Fibroblast of upper back skin (primary cell): ENCODE data around the gene LOXHD1.

Experiments
- DNase-seq: peaks from one replicate; pipeline ENCODE4 v3.0.0-alpha.2; 2013

Gene LOXHD1

DNA sequence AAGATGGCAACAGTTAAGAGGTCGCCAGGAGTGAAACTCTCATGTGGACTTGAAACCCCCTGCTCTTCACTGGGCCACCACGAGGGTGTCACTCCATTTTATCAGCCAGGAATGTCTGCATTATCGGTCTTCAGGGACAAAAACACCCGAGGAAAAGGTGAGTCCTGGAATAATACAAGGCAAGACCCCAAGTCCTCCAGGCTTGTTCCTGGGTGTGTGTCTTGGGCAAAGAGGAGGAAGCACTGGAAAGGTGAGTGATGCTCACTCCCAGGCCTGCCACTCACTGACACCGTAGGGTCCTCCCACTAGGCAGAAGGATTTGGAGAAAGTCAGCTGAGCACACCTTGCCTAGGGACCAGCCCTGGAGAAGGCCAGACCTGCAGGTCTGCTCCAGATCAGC lies 86.9 kb downstream of the LOXHD1 start:
- DNase-seq, result no peak

DNA sequence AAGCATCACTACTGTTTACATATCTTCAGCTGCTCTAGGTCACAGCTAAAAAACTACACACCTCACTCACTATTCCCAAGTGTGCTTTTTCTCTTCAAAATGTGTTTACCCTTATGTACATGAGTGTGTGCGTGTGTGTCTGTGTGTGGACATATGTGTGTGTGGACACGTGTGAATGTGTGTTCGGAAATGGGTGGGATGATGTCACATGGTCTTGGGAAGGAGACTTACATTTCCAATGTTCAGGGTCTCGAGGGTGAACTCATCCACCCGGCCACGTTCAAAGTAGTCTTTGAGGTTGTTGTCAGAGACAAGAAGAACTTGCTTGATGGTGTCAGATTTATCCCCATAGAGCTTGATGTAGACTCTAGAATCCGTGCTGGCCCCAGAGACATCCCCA lies 87.8 kb downstream of the LOXHD1 start:
- no peak for DNase-seq

DNA sequence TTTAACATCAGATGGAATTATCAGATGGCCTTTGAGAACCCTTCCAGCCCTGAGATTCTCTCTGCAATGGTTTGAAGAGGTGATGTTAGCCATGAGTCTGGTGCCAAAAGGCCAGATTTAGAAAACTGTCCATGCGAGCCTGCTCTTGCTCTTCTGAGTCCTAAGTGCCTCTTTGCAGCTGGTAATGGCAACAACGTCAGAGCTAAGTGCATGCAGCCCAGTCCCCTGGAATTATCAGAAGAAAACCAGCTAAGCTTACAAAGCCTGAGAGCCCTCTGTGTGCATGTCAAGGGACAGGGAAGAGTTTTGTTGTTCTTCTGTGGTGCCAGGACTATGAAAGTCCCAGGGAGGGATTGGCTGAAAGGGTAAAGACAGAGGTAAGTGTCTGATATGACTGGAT lies 89.8 kb downstream of the LOXHD1 start:
- DNase-seq, result no peak

DNA sequence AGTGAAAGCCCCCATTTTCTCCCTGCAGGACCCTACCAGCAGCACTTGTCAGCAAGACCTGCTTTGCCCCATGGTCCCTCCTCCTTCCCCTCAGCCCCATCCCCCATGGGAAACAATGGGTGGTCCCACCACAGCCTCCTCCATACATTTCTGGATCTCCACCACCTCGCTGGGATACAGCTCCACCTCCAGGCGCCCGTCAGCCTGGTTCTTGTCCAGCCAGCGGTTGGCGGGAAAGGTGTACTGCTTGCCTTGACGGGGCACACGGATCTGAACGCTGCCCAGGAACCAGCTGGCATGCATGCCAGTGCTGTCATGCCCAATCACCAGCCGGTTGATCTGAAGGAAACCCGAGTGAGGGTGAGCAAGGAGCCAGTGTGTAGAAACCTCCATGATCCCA lies 90.9 kb downstream of the LOXHD1 start:
- no peak for DNase-seq

DNA sequence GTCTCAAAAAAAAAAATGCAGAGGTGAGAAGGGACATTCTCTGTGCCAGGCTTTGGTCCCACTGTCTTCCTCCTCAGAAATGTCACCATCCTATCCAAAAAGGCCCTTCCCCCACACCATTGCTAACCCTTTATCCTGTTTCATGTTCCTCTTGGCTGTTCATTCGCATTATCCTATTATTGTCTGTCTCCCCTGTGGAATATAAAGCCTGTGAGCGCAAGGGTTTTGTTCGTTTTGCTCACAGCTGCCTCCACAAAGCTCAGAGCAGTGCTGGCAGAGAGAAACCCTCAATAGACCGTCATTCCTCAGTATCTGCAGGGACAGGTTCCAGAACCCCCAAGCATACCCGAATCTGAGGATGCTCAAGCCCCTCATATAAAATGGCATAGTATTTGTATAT lies 91.8 kb downstream of the LOXHD1 start:
- no peak for DNase-seq

DNA sequence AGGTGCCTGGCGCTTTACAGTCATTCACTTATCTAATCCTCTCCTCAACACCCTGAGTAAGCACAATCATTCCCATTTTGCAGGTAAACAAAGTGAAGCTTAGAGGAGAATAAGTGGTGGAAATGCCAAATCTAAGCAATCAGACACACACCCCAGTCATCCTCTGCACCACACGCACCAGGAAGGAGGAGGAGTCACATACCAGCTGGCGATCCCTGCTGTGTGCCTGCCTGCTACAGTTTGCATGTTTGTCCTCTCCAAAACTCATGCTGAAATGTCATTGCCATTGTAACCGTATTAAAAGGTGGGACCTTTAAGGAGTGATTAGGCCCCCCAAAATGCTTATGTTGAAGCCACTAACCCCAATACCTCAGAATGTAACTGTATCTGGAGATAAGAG lies 93.7 kb downstream of the LOXHD1 start:
- no peak for DNase-seq

DNA sequence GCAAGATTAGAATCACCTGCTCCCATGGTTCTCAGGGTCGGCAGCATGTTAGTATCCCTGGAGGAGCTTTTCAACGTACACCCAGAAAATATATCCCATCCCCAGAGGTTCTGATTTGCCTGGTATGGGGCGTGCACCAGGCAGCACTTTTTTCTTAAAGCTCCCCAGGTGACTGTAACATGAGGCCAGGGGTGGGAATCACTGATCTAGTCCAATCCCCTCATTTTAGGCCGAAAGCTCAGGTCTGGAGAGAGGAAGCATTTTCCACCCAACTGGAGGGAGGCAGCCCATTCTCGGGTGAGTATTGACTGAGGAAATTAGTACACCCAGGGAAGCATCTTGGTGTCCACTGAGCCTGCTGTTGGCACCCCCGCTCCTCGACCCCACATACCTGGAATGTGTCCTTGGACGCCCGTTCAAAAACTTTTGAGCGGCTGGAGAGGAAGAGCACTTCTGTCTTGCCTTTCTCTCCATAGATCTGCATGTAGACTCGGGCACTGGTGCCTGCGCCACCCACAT lies 94.3 kb downstream of the LOXHD1 start:
- DNase-seq, result no peak

DNA sequence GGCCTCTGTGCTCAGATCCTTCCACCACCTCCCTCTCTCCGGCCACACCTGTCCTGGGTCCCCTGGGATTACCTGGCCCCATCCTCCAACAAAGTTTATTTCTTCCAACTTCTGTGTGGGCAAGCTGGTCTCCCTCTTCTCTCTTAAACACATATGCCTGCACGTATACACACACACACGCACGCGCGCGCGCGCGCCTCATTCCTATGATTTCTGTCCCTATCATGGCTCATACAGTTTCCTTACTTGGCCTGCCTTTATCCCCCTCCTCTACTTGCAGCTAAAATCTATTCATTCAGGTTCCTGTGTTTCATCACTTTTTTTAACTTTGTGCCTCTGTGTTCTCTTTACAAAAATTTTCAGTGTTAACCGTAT lies 96.4 kb downstream of the LOXHD1 start:
- no peak for DNase-seq

DNA sequence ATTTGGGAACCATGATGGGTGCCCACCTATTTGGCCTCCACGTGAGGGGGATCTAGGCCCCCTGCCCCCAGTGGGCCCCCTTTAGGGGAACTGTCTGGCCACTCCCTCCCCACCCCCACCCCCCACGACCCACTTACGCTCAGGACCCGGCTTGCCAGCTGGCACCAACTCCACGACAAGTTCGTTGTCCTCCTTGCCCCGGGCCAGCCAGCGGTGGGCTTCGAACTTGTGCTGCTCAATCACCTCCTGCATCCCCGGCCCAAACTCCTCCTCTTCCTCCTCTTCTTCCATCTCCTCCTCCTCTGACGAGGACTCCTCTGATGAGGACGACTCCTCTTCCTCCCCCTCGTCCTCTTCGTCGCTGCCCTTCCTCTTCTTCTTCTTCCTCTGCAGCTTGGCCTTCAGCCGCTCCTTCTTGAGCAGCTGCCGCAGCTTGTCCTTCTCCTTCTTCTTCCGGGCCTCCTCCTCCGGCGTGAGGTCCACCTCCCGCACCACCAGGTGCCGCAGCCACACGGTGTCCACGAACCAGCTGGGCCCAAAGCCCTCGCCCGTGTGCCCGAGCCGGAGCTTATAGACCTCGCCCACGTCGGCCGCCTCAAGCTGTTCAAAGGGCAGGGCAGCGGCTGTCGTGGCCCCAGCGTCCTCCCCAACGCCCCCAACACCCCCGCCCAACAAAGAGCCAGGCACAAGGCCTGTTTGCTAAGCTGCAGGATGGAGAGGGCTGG lies 96.9 kb downstream of the LOXHD1 start:
- DNase-seq, result no peak

DNA sequence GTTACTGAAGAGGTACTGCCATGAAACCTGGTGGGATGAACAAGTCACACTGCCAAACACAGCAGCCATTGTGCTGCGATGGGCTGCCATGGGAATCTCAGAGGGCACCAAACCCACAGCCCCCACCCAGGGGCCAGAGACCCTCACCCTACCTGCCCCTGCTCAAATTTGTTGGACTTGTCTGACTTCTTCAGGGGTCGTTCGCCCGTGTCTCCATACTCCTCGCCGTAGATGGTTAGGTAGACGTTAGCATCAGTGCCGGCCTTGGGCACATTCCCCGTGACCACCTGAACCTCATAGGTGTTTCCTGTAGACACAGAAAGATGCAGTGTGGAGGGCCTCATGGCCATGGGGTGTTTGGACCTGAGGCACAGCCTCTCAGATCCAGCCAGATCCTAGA lies 97.7 kb downstream of the LOXHD1 start:
- DNase-seq, result no peak

DNA sequence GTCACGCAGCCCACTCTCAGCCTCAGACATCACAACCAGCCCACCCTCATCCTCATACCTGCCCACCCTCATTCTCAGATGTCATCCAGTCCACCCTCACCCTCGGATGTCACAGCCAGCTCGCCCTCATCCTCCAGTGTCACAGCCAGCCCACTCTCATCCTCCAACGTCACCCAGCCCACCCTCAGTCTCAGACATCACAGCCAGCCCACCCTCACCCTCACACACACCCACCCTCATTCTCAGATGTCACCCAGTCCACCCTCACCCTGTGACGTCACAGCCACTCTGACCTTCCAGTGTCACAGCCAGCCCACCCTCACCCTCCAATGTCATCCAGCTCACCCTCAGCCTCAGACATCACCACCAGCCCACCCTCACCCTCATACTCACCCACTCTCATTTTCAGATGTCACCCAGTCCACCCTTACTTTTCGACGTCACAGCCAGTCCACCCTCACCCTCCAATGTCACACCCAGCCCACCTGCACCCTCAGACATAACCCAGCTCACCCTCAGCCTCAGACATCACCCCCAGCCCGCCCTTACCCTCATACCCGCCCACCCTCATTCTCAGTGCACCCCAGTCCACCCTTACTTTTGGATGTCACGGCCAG lies 100.3 kb downstream of the LOXHD1 start:
- DNase-seq, result no peak

DNA sequence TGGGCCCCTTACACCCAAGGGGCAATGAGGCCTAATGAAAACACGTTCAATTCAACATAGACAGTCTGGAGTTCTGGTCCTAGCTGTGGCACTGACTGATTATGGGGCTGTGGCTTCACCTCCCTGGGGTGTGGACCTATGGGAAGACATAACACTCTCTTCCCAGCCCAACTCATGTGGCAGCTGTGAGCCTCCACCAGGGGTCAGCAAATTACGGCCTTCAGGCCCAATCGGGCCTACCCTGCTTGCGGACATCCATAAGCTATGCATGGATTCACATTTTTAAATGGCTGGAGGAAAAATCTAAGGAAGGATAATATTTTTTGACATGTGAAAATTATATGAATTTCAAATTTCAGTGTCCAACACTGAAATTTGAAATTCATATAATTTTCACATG lies 101.3 kb downstream of the LOXHD1 start:
- DNase-seq, result no peak

DNA sequence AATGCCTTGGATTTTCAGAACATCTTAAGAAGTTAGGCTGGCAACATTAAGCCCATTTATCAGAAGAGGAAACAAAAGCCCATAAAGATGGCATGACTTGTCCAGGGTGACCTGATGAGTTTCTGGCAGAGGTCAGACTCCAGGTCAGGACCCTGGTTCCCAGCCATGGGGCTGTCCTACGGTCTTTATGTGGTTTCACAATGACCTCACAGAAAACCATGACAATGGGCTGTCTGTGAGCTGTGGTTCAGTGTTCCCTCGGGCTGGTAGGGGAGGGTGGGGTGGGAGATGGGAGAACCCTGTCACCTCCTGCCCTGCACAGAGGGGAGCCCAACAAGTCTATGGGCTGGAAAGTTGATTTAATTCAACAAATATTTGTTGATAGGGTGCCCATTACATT lies 101.8 kb downstream of the LOXHD1 start:
- no peak for DNase-seq

DNA sequence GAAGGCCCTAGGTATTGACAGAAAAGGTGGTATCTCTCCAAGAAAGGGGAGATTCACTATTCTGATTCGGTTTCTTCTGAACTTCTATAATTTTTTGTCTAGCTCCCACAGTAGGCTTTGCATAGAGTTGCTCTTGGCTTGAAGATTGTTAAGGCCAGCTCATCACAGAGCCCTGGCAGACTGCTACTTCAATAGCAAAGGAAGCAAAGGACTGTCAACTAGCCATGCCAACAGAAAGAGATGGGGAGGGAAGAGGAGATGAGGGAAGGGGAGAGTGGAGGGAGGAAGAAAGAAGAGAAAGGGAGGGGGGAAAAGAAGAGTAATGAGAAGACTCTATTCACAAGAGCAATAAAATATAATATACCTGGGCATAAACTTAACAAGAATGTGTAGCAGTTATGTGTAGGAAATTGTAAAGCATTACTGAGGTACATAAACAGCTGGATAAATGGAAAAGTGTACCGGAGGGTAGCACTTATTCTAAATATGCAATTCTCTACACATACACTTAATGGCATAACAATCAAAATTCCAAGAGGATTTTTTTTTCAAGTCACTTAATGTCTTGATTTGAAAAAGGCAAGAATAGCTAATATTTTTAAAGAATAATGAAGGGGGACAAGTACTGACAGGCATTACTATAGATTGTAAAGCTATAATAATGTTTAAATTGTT lies 102.5 kb downstream of the LOXHD1 start:
- no peak for DNase-seq

DNA sequence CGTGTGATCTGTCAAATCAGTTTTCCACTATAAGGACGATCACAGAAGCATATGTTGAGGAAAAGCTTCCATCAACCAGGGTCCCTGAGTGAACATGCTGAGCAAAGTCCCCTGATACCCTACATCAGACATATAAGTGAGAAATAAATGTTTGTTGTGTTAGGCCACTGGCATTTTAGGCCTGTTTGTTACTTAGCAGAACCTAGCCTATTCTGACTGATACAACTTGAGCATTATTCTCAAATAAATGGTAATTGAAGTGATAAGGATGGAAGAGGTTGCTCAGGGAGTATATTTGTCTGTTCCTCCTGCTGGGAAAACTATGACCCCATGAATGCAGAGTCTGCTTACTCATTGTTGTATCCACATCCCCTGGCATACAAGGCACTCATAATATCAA lies 106.4 kb downstream of the LOXHD1 start:
- no peak for DNase-seq

DNA sequence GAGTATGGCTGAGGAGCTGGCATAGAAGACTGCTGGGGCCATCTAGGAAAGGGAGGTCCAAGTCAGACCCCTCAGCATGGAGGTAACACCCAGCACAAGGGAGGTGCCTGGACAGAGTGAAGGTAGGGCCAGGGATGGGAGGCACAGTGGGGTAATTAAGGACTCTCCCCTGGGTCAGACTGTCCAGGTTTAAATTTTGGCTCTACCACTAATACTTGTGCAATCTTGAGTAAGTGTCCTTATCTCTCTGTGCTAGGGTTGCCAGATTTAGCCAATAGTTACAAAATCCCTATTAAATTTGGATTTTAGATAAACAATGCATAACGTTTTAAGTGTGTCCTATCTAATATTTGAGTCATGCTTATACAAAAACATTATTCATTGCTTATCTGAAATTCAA lies 109.5 kb downstream of the LOXHD1 start:
- DNase-seq, result no peak

DNA sequence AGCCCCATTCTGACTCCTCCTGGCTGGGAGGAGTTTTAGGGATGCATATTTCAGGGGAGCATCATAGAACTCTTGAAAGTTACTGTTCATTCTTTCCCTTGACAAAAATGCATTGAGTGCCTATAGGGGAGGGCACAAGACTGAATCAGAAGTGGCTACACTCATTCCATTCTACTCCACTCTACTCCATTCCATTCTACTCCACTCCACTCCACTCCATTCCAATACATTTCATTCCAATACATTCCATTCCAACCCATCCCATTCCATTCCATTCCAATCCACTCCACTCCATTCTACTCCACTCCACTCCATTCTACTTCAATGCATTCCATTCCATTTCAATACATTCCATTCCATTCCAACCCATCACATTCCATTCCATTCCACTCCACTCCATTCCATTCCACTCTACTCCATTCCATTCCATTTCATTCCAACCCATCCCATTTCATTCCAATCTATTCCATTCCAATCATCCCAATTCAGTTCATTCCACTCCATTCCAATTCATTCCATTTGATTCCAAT lies 110.8 kb downstream of the LOXHD1 start:
- DNase-seq, result peak; percentile 11

DNA sequence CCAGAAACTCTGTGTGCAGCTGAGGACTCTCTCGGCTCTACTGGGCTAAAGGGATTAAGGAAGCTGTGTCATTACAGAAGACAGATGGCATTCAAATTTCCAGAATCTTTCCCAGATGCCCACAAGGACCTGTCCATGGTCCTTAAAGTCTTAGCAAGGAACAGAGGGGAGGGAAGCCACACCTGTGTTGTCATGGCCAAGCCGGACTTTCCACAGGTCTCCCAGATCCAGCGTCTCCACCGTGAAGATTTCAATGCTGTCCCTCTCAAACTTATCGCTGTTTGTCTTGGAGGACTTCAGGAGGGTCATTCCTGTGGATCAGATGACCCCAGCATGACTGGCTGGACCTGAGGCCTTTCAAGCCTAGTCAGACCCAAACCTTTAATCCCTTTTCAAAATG lies 114.5 kb downstream of the LOXHD1 start:
- DNase-seq, result no peak

DNA sequence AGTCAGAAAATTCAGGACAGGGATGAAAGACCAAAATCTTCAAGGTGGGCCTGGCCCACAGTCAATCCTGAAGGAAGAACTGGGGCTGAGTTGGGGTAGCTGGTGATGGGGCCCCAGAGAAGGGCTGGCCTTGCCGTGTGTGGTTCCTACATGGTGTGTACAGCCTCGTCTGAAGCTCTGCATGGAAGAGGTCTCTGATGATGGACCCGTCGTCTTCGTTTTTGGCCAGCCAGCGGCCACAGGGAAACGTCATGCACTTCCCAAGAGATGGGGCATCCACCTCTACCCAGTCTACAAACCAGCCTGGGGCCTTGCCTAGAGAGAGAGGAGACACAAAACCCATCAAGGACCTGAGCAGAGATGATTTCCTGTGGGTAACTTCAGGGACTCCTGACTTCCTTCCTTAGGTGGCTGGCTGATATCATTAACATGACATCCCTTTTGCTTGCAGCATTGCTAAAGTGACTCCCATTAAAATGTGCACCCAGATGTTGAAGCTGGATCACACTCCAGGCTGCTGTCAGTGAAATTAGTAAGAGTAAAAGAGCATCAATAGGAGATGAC lies 115.3 kb downstream of the LOXHD1 start:
- DNase-seq, result no peak

DNA sequence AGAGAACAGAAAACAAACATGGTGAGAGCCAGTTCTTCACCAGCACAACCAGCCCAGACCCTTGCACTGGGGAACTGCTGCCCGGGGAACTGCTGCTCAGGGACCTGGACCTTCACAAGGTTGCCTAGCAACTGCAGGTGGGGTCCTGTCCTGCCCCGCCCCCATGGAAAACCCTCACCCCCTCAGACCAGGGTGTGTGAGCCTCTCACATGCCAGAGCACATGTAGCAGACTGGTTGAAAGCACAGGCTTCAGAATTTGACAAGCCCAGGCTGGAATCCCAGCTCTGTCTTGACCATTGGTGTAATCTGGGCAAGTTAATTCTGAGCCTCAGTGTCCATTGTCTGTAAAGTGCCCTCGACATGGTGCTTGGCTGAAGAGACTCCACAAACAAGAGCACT lies 118.6 kb downstream of the LOXHD1 start:
- DNase-seq, result no peak

DNA sequence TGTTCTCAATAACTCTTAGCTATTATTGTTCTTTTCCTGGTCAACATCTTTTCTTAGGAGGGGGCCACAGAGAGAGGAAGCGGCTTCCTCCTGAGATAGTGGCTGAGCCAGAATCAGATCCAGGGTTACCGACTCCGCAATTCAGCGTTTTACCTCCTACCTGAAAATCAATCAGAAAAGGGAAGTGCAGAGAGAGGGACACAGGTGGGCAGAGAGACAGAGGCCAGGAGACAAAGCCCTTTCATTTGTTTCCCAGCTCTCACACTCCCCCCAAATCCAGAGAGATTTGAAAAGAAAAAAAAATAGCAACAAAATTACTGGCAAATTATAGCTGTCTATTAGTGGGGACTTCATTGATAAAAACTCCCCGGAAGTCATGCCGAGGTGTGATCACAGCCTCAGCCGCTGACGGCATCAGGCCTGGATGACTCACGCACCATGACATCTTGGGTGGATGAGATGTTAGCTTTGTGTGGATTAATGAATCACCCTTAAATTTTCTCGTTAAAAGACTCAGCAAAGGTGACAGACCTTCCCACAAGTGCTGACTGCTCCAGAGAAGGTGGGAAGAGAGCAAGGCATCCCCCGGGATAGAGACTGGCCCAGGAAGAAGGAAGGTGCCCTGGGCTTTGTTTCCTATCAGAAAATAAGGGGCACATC lies 120.7 kb downstream of the LOXHD1 start:
- no peak for DNase-seq

DNA sequence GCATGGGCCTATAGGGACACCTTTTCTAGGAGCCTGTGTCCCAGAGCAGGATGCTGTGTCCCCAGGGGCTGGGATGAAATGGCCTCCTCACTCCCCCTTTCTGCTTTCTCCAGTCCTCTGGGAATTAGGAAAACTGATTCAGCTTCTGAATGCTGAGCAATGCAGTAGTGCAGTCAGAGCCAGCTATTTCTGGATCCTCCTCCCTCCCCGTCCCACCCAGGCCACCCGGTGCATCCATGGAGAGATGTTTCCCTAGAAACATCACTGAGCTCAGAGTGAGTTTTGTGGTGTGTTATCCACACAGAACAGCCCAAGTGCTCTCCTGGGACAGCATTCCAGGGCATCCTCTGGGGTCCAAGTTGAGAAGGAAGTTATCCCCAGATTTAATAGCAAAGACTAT lies 125.5 kb downstream of the LOXHD1 start:
- no peak for DNase-seq

DNA sequence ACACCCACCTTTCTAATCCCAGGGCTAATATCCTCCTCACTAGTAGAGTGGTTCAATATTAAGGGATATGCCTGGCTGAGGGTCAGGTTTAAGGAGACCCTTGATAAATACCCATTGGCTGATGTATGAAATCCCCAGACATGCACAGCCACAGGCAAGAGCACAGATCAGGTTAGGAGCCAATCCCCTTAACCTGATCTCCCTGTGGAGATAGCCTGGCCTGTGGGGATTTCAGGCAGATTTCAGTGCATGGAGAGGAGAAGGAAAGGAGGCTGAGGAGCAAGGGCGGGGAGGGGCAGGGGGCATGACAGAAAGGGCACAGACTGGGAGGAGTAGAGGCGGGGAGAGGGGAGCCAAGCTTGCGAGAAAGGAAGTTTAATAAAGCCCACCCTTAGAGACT lies 129.0 kb downstream of the LOXHD1 start:
- no peak for DNase-seq
